CD4-positive, alpha-beta memory T cell (primary cell): ENCODE results near the gene OR2AG2. TPM values are rescaled to one million over a fixed set of nuclear protein-coding genes. Genes with fewer than 3 reads are reported as not detected.

Source experiments
- CTCF ChIA-PET: fragments of 350-600 bp; sonication (Branson Sonifier 250); formaldehyde crosslinking; loops from one replicate; lab custom pipeline; 2021; ENCODE audit warnings: inconsistent platforms; ENCODE audit not compliant: partially characterized antibody; lab: Charles Lee
- POLR2A ChIA-PET: fragments of 350-600 bp; sonication (Branson Sonifier 250); formaldehyde crosslinking; loops from one replicate; lab custom pipeline; 2021; ENCODE audit not compliant: partially characterized antibody; lab: Charles Lee
- DNase-seq, 5 donors: peaks; one replicate each; pipeline versions ENCODE4 v3.0.0 to v3.0.0-alpha.2; 2020 to 2022; ENCODE audit warnings: mixed read lengths in 1 of 5
- H3K27ac ChIP-seq: one replicate; pipeline ENCODE4 v1.7.0; 2013; ENCODE audit warnings: low read depth, low read length
- H3K27me3 ChIP-seq: 2 replicates; pipeline ENCODE4 v1.7.0; 2013; ENCODE audit warnings: mild to moderate bottlenecking, low read length, moderate library complexity; ENCODE audit not compliant: insufficient read depth
- H3K36me3 ChIP-seq: 2 replicates; pipeline ENCODE4 v1.7.0; 2013; ENCODE audit warnings: mild to moderate bottlenecking, low read length, moderate library complexity; ENCODE audit not compliant: insufficient read depth
- H3K4me1 ChIP-seq: 2 replicates; pipeline ENCODE4 v1.7.0; 2013; ENCODE audit warnings: mild to moderate bottlenecking, low read length, moderate library complexity; ENCODE audit not compliant: insufficient read depth
- H3K4me3 ChIP-seq, 2 donors: one replicate each; pipeline ENCODE4 v1.7.0; 2013; ENCODE audit warnings: low read length in 2 of 2, mild to moderate bottlenecking in 1 of 2
- H3K9me3 ChIP-seq, 2 donors: one replicate each; pipeline ENCODE4 v1.7.0; 2013; ENCODE audit warnings: low read length in 2 of 2, control low read depth in 1 of 2; ENCODE audit not compliant: control insufficient read depth in 1 of 2
- H3K27ac Mint-ChIP-seq, 7 donors: one replicate each; pipeline ENCODE4 v1.8.0; 2020 to 2021; ENCODE audit warnings: mixed read lengths in 7 of 7, mild to moderate bottlenecking in 6 of 7, inconsistent platforms in 3 of 7, moderate library complexity in 3 of 7
- H3K27me3 Mint-ChIP-seq, 2 donors: one replicate each; pipeline ENCODE4 v1.8.0; 2020 to 2021; ENCODE audit warnings: mixed read lengths in 2 of 2
- H3K36me3 Mint-ChIP-seq, 2 donors: one replicate each; pipeline ENCODE4 v1.8.0; 2020 to 2021; ENCODE audit warnings: mixed read lengths in 2 of 2, inconsistent platforms in 1 of 2, mild to moderate bottlenecking in 1 of 2
- H3K4me1 Mint-ChIP-seq, 4 donors: one replicate each; pipeline ENCODE4 v1.8.0; 2020 to 2021; ENCODE audit warnings: mixed read lengths in 4 of 4, mild to moderate bottlenecking in 1 of 4
- H3K4me3 Mint-ChIP-seq, 8 donors: one replicate each; pipeline ENCODE4 v1.8.0; 2020 to 2021; ENCODE audit warnings: mixed read lengths in 8 of 8, mild to moderate bottlenecking in 7 of 8, moderate library complexity in 6 of 8, inconsistent platforms in 3 of 8
- H3K9me3 Mint-ChIP-seq, 8 donors: one replicate each; pipeline ENCODE4 v1.8.0; 2020 to 2021; ENCODE audit warnings: mixed read lengths in 8 of 8, mild to moderate bottlenecking in 5 of 8, inconsistent platforms in 3 of 8, moderate library complexity in 1 of 8
- intact Hi-C: fragments of 100-400 bp; cut with micrococcal nuclease; formaldehyde crosslinking; loops from one replicate; pipeline ENCODE4 v1.15.1; 2023
- polyA plus RNA-seq, 2 donors: library from polyadenylated mRNA; unstranded; fragments of 300-500 nt; fragmentation: Illumina TruSeq; gene quantifications; one replicate each; pipeline ENCODE4 v1.2.3, GENCODE V29; 2021
- total RNA-seq, 2 experiments: library from RNA; stranded (reverse); gene quantifications; one replicate each; pipeline ENCODE4 v1.2.3, GENCODE V29; 2021

Gene OR2AG2
- total and polyA plus RNA-seq, 4 experiments from 2014 or later: not detected

GRCh38 chr11:6799402-6799801 lies 27.6 kb upstream of the OR2AG2 start, which contains the start of gene OR6A2:
OR6A2 (minus strand) TSS chr11:6799689; CDS start chr11:6795708, 3,981 bp downstream.
- H3K27me3 Mint-ChIP-seq: peaks cover 0 to 3% of the 10 kb centered on the region in 2 donors
- Histone ChIP-seq H3K9me3 (no peaks in the 10 kb centered on the region), H3K4me3 (no peak within 1 kb of the TSS), H3K4me1 (no peaks in the 10 kb centered on the region), H3K27me3 (no peaks in the 10 kb centered on the region), H3K27ac (no peak within 1 kb of the TSS), H3K36me3 (no peaks in the 10 kb centered on the region)
- no peak within 1 kb of the TSS for H3K27ac Mint-ChIP-seq
- ChIA-PET CTCF (interaction anchor here (2.6 kb wide), 1 partner anchor 13 kb away, joined by 8 read pairs; no protein-coding TSS in a partner anchor), POLR2A (no interaction called here)
- DNase-seq: no peak
- H3K9me3 Mint-ChIP-seq: peaks cover 5 to 18% (median 13%) of the 10 kb centered on the region in 8 donors
- no peaks in the 10 kb centered on the region for H3K4me1 Mint-ChIP-seq
- no peak within 1 kb of the TSS for H3K4me3 Mint-ChIP-seq
- peaks cover 0 to 7% of the 10 kb centered on the region in 2 donors for H3K36me3 Mint-ChIP-seq
- intact Hi-C loops: no loop called here

GRCh38 chr11:6794639-6795038 lies 22.9 kb upstream of the OR2AG2 start:
- H3K27me3 ChIP-seq: no peaks in the 10 kb centered on the region
- Mint-ChIP-seq H3K4me3 (no peak overlapping the region), H3K4me1 (no peaks in the 10 kb centered on the region), H3K36me3 (no peaks in the 10 kb centered on the region), H3K27me3 (no peaks in the 10 kb centered on the region), H3K9me3 (peaks cover 0 to under 1% (median 0%) of the 10 kb centered on the region in 8 donors), H3K27ac (no peak overlapping the region)
- ChIA-PET POLR2A (no interaction called here), CTCF (interaction anchor here (2.8 kb wide), 1 partner anchor 17 kb away, joined by 10 read pairs; no protein-coding TSS in a partner anchor)
- DNase-seq: no peak
- H3K4me1 ChIP-seq: no peaks in the 10 kb centered on the region
- H3K4me3 ChIP-seq: no peak overlapping the region
- intact Hi-C loops: no loop called here
- no peak overlapping the region for H3K27ac ChIP-seq
- no peaks in the 10 kb centered on the region for H3K9me3 ChIP-seq
- H3K36me3 ChIP-seq: no peaks in the 10 kb centered on the region

- Mint-ChIP-seq H3K9me3 (peaks cover 0 to 2% (median 0%) of the 10 kb centered on the region in 8 donors), H3K36me3 (no peaks in the 10 kb centered on the region), H3K4me1 (no peaks in the 10 kb centered on the region), H3K4me3 (no peak overlapping the region), H3K27ac (no peak overlapping the region), H3K27me3 (peaks cover 5 to 14% of the 10 kb centered on the region in 2 donors)
- H3K9me3 ChIP-seq: no peaks in the 10 kb centered on the region
- no peak overlapping the region for H3K4me3 ChIP-seq
- ChIA-PET POLR2A (no interaction called here), CTCF (interaction anchor here (1.5 kb wide), 1 partner anchor 22 kb away, joined by 7 read pairs; no protein-coding TSS in a partner anchor)
- intact Hi-C loops: no loop called here
- no peaks in the 10 kb centered on the region for H3K4me1 ChIP-seq
- no peaks in the 10 kb centered on the region for H3K36me3 ChIP-seq
- DNase-seq: no peak
- no peak overlapping the region for H3K27ac ChIP-seq
- H3K27me3 ChIP-seq: no peaks in the 10 kb centered on the region
Measured at GRCh38 chr11:6790546-6790945, 18.8 kb upstream of the OR2AG2 start.

DNA sequence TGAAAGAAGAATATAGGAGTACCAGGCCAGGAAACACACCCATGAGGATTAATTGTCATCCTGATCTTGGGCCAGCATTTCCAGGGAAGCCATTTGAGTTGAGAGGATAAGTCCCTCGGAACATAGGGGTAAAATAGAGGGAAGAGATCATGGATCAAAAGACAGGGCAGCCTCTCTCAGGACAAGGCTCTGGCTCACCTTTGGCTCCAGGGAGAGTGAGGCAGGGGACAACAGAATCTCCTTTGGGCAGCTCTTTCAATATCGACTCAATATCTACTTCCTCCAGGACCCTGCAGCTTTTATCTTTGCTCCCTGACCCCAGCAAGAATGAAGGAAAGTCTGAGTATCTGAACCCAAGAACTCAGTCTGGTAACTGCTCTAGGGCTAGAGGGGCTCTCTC lies 10.9 kb upstream of the OR2AG2 start, which contains the start of gene OR2AG1:
Gene OR2AG1 (plus strand): TSS at position 301 of the 400 bp plus-strand sequence. CDS start 2,018 bp downstream, outside the sequence.
- no peak within 1 kb of the TSS for H3K4me3 Mint-ChIP-seq
- intact Hi-C loops: no loop called here
- ChIA-PET CTCF (no interaction called here), POLR2A (no interaction called here)
- Histone ChIP-seq H3K36me3 (no peaks in the 10 kb centered on the region), H3K4me3 (no peak within 1 kb of the TSS), H3K9me3 (no peaks in the 10 kb centered on the region), H3K27me3 (peaks cover 4% of the 10 kb centered on the region), H3K27ac (no peak within 1 kb of the TSS), H3K4me1 (no peaks in the 10 kb centered on the region)
- H3K4me1 Mint-ChIP-seq: no peaks in the 10 kb centered on the region
- no peaks in the 10 kb centered on the region for H3K36me3 Mint-ChIP-seq
- peaks cover 0 to 4% (median 0%) of the 10 kb centered on the region in 8 donors for H3K9me3 Mint-ChIP-seq
- H3K27ac Mint-ChIP-seq: no peak within 1 kb of the TSS
- peaks cover 14 to 21% of the 10 kb centered on the region in 2 donors for H3K27me3 Mint-ChIP-seq
- no peak for DNase-seq

DNA sequence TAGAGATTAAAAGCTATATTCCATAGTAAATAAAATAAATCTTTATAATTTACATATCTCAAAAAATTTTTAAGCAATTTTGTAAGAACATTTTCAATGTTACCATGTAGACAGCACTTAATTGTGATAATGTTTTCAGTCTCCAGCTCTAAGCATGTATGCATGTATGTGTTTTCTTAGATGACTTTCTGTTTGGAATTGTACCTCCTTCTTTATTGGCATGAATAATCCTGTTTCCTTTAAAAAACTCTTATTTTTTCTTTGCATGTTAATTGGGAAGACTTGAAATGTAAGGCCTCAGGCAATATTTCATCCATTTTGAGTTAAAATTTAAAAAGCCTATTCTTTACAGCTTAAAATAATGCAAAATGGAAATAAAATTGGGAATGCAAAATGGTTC lies 9.1 kb upstream of the OR2AG2 start:
- no peaks in the 10 kb centered on the region for H3K36me3 Mint-ChIP-seq
- intact Hi-C loops: no loop called here
- H3K4me3 Mint-ChIP-seq: no peak overlapping the region
- no peak overlapping the region for H3K27ac ChIP-seq
- H3K4me1 ChIP-seq: no peaks in the 10 kb centered on the region
- H3K27me3 Mint-ChIP-seq: peaks cover 14 to 16% of the 10 kb centered on the region in 2 donors
- H3K27me3 ChIP-seq: peaks cover 4% of the 10 kb centered on the region
- no peaks in the 10 kb centered on the region for H3K4me1 Mint-ChIP-seq
- H3K9me3 Mint-ChIP-seq: peaks cover 0 to 4% (median 0%) of the 10 kb centered on the region in 8 donors
- CTCF ChIA-PET: no interaction called here
- H3K9me3 ChIP-seq: no peaks in the 10 kb centered on the region
- POLR2A ChIA-PET: no interaction called here
- no peak overlapping the region for H3K27ac Mint-ChIP-seq
- no peak for DNase-seq
- H3K4me3 ChIP-seq: no peak overlapping the region
- no peaks in the 10 kb centered on the region for H3K36me3 ChIP-seq

DNA sequence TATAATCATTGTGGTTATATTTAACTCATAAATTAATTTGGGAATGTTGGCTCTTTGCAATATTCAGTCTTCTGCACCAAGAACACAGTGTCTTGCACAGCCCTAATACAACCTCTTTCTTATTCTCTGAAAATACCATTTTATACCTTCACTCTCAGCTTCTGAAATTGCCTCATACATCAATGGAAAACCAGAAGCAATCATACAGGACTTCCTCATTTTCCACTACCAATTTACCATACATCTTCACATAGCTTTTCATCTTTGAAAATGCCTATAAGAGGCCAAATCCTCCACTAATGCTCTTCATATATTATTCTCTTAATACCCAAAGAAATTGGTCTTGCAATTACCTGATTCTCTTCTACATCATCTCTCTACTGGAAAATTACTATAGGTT lies 6.7 kb upstream of the OR2AG2 start:
- H3K36me3 Mint-ChIP-seq: no peaks in the 10 kb centered on the region
- no peak overlapping the region for H3K4me3 ChIP-seq
- POLR2A ChIA-PET: no interaction called here

DNA sequence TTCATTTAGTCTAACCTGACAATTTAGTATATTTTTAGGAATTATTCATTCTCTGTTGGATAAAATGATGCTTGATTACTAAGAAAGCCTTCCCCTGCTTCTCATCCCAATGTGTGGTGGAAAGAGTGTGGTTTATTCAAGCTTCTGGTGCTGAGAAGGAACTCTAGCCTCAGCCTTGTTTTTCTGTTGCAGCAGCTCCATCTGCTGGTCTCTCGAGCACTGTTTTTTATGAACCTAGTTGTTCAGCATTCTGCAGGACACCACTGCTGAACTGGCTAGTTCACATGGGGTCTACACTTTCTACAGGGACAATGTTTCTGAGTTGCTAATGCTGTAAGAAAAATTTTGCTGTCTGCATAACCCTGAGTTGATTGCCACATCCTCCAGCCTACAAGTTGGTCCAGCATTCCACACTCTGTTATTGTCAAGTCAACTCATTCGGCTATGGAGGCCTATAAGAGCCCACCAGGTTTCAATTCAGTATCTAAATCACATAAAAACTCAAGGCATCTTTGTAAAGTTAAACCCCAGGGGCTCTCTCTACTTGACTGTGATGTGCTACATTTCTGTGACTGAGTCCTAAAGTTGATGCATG lies 14.3 kb downstream of the OR2AG2 start:
- Mint-ChIP-seq H3K27ac (no peak overlapping the region), H3K9me3 (no peaks in the 10 kb centered on the region)
- intact Hi-C loops: loop anchor here (1.0 to 5.0 kb wide), 7 partner anchors 19 to 380 kb away; partner anchors contain the start of genes ILK and RRP8

More for the DNA sequence above, 6.7 kb upstream of the OR2AG2 start:
- peaks cover 0 to 2% (median 0%) of the 10 kb centered on the region in 8 donors for H3K9me3 Mint-ChIP-seq
- H3K36me3 ChIP-seq: no peaks in the 10 kb centered on the region
- no peaks in the 10 kb centered on the region for H3K4me1 ChIP-seq
- peaks cover 10 to 15% of the 10 kb centered on the region in 2 donors for H3K27me3 Mint-ChIP-seq
- no peaks in the 10 kb centered on the region for H3K4me1 Mint-ChIP-seq
- DNase-seq: no peak
- H3K27ac Mint-ChIP-seq: no peak overlapping the region
- H3K9me3 ChIP-seq: no peaks in the 10 kb centered on the region
- CTCF ChIA-PET: interaction anchor here (0.8 to 1.0 kb wide), 2 partner anchors 22 to 23 kb away, joined by 3 read pairs; no protein-coding TSS in a partner anchor
- no peak overlapping the region for H3K4me3 Mint-ChIP-seq
- H3K27me3 ChIP-seq: peaks cover 4% of the 10 kb centered on the region
- intact Hi-C loops: no loop called here
- no peak overlapping the region for H3K27ac ChIP-seq

More for the DNA sequence above, 14.3 kb downstream of the OR2AG2 start:
- H3K4me1 Mint-ChIP-seq: peaks cover 0 to 11% (median 8%) of the 10 kb centered on the region in 4 donors
- peaks cover 2 to 4% of the 10 kb centered on the region in 2 donors for H3K27me3 Mint-ChIP-seq
- H3K4me1 ChIP-seq: peaks cover 6% of the 10 kb centered on the region
- no peak overlapping the region for H3K27ac ChIP-seq
- no peaks in the 10 kb centered on the region for H3K36me3 ChIP-seq
- H3K4me3 Mint-ChIP-seq: no peak overlapping the region
- no peaks in the 10 kb centered on the region for H3K27me3 ChIP-seq
- ChIA-PET POLR2A (interaction anchor here (0.8 to 3.6 kb wide), 4 partner anchors 9 to 24 kb away, joined by 4 to 21 read pairs (median 5); no protein-coding TSS in a partner anchor), CTCF (interaction anchor here (0.6 to 17.2 kb wide), 15 partner anchors 17 to 379 kb away, joined by 3 to 730 read pairs (median 19); partner anchors contain the start of genes MRPL17 and TPP1)
- H3K4me3 ChIP-seq: no peak overlapping the region
- no peaks in the 10 kb centered on the region for H3K36me3 Mint-ChIP-seq
- H3K9me3 ChIP-seq: no peaks in the 10 kb centered on the region
- peak; percentile 55 to 62 (median 60) for DNase-seq
